ENCODE measurements around the gene ATRNL1.

Gene ATRNL1, protein sequence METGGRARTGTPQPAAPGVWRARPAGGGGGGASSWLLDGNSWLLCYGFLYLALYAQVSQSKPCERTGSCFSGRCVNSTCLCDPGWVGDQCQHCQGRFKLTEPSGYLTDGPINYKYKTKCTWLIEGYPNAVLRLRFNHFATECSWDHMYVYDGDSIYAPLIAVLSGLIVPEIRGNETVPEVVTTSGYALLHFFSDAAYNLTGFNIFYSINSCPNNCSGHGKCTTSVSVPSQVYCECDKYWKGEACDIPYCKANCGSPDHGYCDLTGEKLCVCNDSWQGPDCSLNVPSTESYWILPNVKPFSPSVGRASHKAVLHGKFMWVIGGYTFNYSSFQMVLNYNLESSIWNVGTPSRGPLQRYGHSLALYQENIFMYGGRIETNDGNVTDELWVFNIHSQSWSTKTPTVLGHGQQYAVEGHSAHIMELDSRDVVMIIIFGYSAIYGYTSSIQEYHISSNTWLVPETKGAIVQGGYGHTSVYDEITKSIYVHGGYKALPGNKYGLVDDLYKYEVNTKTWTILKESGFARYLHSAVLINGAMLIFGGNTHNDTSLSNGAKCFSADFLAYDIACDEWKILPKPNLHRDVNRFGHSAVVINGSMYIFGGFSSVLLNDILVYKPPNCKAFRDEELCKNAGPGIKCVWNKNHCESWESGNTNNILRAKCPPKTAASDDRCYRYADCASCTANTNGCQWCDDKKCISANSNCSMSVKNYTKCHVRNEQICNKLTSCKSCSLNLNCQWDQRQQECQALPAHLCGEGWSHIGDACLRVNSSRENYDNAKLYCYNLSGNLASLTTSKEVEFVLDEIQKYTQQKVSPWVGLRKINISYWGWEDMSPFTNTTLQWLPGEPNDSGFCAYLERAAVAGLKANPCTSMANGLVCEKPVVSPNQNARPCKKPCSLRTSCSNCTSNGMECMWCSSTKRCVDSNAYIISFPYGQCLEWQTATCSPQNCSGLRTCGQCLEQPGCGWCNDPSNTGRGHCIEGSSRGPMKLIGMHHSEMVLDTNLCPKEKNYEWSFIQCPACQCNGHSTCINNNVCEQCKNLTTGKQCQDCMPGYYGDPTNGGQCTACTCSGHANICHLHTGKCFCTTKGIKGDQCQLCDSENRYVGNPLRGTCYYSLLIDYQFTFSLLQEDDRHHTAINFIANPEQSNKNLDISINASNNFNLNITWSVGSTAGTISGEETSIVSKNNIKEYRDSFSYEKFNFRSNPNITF (N-terminal part only)

DNA sequence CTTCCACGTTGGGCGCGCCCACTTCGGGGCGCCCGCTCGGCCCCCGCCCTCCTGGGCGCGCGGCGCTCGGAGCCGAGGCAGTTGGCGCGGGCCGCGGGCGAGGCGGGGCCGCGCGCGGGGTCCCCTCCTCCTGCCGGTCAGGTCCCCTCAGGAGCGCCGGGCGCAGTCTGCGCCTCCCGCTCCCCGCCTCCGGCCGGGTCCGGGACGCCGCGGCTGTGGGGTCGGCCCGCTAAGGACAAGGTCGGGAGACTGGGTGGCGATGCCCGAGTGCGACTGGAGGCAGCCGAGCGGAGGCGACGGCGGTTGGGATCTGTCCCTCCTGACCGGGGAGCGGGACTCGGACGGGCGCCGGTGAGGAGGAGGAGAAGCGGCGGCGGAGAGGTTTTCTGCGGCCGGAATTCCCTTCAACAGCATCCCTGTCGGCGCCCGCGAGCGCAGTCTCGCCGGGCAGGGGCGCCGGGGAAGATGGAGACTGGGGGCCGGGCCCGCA is at the start of gene ATRNL1:
TSS of gene ATRNL1 (plus strand) at position 80 of the 490 bp plus-strand sequence. CDS start at position 466, 386 bp downstream.
- DNase-seq: no peak

DNA sequence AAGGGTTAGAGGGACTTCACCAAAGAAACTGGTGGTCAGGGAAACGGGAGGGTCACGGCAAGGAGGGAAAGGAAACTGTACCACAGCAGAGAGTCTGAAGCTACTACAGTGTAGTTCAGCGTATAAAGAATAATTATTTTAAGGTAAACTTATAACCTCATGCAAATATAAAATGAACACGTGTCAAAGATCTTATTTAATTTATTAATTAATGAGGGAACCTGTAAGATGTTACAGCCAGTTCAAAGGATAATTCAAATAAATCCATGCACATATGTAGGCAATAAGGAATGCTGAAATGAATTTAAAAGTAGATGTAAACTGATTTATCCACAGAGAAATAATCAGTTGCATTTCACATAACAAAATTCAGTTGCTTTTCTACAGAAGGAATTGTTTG is 49.4 kb upstream of the ATRNL1 start:
- DNase-seq: no peak

DNA sequence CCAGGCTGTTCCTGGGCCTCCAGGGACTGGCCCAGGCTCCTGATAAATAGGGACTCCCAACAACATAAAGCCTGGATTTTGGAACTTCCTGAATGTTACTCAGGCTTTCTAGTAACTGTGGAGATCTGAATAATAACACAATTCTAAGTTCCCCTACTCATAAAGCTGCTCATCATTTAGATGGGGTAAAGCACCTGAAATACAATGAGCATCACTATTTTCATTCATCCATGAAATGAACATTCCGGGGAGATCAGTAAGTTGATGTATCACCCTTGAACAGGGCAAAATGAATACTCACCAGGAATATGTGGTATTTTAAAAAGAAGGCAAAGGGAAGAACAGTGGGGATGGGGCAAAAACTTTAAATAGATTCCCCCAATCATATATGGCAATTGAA is 48.3 kb upstream of the ATRNL1 start:
- no peak for DNase-seq

DNA sequence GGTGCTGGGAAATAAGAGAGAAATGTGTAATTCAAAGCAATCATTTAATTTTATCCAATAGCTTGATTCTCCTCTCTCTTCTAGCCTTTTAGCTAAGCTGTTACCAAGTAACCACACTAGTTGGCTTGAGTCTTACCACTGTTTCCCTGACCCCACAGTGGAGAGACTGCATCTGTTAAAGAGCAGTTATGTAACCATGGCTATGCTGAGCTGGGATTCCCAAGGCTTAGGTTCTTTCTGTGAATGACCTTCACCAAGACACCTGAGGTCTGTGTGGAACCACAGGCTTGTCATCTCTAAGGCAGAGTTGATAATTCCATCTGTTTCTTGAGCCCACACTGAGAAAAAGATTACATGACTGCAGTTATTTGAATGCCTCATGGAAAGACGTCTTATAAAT is 47.7 kb upstream of the ATRNL1 start:
- no peak for DNase-seq

DNA sequence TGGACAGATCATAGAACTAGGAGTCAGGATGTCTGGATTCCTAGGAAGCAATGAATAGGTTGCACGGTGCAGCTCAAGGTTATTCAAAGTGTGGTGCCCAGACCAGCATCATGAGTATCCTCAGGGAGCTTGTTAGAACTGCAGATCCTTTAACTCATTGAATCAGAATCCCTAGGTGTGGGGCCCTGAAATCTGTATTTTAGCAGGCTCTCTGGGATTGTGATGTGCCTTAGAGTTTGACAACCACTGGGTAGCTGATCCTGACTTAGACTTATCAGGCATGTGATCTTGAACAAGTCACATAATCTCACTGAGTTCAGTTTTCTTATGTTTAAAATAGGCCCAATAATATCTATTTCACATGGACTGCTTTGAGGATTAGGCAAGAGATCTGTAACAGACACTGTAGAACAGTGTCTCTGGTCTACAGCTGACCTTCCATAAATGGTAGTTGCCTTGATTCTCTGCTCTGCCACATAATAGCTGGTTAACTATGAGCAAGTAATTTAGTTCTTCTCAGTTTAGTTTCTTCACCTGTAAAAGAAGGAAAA is 46.4 kb upstream of the ATRNL1 start:
- DNase-seq: no peak

DNA sequence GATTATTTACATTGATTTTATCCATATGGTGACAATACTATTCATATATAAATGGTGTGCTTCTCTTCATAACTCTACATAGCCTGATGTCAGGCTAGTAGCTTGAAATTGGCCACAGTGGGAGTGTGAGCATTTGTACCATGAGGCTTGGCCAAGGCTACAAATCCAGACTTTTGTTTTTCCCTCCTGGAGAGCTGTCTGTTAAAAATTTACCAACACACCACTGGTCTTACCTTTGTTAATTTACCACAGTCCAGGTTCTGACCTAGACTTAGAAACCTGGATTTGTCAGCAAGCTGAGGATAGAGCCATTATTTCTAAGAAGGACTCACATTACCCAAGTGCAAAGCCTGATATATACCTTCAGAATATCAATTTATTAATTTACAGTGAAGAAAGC is 45.5 kb upstream of the ATRNL1 start:
- no peak for DNase-seq

DNA sequence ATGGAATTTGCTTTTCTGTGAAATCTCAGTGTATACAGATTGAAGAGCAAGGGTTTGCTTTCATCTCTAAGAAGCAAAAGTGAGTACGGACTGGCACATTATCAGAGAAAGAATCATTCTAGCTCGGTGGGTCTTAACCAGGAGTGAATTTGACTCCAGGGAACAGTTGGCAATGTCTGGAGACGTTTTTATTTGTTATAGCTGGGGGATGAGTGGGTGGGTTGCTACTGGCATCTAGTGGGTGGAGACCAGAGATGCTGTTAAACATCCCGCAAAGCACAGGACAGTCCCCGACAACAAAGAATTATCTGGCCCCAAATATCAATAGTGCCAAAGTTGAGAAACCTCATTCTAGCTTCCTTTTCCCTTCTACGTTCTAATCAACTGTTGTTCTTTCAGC is 43.8 kb upstream of the ATRNL1 start:
- DNase-seq: no peak

DNA sequence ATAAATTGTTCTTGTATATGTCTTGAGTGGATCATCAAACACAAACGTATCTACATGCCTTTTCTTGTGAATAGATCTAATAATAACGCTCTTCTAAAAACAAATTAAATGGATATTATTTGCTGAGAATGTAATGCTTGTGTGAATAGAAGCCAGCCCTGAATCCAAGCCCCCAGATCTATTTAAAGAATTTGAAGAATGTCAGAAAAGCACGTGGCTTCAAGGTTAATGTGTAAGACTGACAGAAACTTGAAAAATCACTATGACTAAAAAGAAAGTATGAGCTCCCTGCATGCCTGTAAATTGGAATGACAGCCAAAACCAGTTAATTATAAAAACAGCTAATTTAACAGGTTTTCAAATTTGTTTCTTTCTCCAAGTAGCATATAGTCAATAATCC is 43.2 kb upstream of the ATRNL1 start:
- DNase-seq: no peak

DNA sequence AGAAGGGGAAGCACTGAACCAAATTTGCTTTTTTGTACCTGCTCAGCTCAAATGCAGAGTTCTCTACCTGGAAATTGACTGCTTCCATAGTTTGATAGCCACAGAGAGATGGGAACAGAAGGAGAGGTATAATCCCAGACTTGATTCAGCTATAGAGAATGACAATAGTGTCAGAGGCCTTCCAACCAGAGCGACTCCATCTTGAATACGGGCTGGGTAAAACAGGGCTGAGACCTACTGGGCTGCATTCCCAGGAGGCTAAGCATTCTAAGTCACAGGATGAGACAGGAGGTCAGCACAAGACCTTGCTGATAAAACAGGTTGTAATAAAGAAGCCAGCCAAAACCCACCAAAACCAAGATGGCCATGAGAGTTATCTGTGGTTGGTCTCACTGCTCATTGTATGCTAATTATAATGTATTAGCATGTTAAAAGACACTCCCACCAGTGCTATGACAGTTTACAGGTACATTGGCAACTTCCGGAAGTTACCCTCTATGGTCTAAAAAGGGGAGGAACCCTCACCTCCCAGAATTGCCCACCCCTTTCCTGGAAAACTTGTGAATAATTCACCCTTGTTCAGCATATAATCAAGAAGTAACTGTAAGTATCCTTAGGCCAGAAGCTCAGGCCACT is 42.7 kb upstream of the ATRNL1 start:
- no peak for DNase-seq

DNA sequence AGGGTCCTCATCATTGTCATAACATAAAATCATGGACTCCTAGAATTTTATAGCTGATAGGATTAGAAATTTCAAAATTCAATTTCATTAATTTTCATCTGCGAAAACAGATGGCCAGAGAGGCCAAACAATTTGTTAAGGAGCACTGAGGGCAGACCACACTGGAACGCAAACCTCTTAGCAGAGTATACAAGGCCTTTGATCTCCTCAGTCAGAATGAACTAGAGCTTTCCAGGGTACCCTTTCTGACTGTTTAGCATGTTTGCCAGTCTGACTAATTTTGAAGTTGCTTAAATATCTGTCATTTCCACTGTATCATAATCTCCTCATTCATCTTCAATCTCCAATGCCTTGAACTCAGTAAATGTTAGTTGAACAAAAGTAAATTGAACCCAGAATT is 41.9 kb upstream of the ATRNL1 start:
- DNase-seq: no peak

DNA sequence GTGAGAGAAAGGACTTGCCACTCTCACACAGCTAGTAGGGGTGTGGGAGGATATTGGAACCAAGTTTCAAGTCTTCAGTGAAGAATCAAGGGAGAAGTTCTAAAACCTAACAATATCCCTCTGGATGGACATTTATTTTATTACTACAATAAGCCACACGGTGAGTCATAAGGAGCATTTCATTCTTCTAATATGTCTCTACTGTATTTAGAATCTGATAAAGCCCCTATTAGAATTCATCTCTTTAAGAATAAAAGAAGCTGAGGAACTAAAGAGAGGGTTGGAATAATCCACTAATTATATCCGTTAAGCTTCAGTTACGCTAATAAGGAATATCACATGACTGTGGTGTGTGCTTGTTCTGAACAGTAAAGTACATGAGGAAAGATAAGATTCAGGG is 40.9 kb upstream of the ATRNL1 start:
- no peak for DNase-seq

DNA sequence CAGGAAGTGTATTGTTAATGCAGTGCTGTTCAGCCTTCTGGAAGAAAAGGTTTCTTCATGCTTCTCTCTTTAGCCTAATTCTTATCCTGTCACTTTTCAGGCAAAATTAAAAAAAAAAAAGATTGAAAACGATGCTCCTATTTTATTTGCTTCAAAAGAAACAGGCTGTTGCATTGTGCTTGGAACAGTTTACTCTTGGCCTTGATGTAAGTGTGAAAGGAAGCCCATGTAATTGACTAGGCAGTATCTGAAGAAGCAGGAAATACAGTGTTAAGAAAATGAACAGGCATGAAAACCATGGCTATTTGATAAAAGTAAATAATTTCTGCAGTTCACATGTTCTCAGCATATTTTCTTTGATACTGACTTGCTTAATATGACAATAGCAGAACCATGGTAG is 40.4 kb upstream of the ATRNL1 start:
- DNase-seq: no peak

DNA sequence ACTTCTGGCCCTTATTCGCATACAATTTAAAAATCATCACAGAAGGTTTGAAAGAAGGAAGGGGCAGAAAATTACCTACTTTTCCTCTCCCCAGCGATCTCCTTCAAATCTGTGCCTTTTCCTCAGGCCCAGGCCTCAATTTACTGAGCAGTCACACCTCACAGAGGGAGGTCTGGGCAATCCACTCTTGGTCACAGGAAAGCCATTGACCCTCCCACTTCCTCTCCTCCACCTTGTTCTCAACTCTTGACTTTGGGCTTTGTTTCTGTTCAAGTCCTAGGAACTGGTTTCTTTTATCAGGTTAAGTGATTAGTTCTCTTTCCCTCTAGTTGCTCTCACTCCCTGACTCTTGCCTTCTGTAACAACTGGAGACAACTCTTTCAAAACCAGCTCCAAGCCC is 37.0 kb upstream of the ATRNL1 start:
- no peak for DNase-seq

DNA sequence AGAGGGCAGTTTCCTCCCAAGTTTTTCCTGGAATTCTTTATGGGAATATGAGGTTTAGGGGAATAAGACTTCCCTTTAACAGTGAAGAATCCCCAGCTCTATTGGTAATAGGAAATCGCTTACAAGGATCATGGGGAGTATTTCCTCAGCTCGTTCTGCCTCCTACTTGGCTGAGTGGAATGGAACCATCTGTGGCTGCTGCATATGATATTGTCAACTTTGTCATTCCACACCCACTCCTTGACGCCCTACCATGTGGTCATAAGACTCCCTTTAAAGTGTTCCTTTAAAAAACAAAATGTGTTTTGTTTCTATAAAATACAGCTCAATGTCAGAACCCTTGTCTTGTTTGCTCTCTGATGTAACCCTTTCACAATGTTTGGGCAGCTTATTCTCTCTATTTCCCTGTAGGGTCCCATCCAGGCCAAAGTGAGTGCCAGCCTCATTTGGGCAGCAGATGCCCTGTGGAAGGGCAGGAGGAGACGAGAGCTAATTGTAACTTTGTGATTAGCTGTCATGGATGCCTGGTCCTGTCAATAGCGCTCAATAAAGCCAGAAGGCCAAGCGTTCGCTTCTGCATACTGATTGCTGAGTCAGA is 33.8 kb upstream of the ATRNL1 start:
- no peak for DNase-seq

DNA sequence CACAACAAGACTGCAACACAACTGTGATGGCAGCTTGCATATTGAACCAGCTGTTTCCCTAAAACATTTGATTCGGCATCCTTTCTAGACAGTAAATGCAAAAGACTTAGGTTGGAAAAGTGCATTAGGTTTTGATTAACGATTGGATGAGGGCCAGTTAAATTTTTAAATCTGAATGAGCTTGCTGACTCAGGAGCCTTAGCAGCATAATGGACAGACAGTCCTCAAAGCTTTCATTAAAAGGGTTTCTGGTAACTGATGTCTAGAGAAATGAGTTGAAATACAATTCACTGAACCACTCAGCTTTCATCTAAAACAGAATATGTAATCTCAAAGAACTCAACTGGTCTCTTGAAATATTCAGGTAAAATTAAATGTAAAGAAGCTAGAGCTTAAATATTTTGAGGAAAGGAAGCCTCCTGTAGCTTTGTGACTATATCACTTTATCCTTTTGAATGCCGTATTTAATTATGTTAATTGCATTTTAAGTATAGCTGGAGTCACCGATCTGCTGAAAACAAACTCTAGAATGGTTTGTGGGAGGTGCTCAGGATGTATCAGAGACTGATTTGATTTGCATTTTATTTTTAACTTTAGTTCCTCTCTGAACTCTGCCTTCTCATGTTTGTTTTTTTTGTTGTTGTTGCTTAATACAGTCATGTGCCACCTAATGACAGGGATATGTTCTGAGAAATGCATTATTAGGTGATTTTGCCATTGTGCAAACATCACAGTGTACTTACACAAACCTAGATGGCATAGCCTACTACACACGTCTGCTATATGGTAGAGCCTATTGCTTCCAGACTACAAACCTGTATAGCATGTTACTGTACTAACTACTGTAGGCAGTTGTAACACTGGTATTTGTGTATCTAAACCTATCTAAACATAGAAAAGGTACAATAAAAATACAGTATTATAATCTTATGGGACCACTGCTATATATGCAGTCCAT is 29.2 kb upstream of the ATRNL1 start:
- DNase-seq: no peak

DNA sequence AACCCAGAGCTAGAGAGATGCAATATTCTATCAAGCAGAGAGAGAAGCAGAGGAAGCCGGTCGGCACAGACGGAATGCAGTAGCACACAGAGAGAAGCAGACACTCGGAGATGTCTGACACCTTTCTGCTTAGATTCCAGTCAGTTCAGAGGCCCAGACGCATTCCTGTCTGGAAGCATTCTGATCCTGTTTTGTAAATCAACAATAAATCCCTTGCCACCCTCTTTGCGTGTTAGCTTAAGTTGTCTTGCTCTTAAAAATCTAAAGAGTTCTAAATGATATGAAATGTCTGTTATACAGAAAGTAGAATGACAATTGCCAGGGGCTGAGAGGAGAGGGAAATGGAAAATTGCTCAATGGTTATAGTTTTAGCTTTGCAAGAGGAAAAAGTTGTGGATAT is 27.4 kb upstream of the ATRNL1 start:
- DNase-seq: no peak

DNA sequence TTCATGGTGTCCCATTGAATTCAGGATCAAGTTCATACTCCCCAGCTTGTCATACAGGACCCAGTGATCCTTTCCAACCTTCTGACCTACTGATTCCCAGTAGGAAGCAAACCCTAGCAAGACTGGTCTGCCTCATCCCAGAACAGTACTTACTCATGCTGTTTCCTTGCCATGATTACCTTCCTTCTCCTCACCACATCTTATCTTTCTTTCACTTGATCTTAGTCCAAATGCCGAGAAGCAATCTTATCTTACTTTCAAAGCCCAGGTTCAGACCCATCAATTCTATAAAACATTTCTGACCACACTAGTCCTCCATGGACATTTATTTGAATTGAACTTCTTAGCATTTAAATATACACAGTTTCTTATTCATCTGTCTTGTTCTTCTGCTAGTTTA is 26.6 kb upstream of the ATRNL1 start:
- no peak for DNase-seq

DNA sequence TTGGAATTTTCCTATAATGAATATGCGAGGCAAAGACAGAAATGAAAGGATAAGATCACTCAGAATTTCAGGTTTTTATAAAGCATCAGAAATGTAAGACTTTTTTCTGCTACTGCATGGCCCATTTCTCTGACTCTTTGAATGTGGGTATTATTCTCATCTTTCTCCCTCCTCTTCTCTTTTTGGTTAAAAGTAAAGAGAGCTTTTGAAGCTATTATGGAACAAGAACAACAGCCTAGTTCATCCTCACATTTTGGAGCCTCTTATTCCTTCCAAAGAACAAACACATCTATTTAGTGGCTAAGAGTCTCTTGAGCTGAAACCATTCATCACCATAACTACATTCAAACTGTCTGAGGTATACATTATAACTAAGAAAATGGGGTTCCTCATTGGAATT is 19.4 kb upstream of the ATRNL1 start:
- DNase-seq: no peak

DNA sequence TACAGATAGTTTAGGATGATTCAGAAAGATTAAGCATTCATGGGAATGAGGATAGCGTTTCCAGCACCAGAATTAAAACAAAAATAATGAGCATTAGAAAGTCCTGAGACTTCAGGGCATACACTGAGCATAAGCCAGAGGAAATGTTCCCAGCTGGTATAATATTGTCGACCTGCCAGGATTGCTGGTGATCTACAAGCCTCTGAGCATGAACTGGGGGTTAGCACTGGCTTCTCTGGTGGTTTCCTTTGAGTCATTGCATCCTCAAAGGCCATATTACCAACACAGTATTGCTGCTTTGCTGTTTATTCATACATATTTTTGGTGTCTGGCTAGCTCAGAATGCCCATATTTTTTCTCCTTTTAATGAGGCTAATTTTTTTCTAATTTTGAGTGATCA is 10.7 kb upstream of the ATRNL1 start:
- DNase-seq: no peak

DNA sequence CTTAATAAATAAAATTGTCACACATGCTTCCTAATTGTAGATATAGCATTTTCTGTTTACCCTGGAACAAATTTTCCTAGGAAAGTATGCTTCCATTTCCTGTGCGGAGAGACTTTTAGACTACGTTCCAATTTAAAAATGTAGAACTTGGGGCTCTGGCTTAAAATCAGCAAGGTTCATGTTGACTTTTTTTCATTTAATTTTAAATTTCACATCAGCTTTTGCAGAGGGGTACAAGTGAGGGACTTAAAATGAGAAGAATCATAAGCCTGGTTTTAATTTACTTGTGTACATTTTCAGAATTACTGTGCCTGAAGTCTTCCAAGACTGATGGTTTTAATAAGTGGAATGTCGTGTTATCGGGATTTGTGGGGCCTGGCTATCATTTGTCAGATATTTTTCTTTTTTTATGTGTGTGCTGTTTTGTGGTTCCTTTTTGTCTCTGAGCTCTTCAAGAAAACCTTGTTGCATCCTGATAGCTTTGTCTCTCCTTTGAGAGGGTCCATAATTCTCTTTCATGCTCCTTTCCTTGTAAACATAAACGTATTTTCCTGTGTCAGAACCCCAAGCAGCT is 8.8 kb upstream of the ATRNL1 start:
- no peak for DNase-seq

DNA sequence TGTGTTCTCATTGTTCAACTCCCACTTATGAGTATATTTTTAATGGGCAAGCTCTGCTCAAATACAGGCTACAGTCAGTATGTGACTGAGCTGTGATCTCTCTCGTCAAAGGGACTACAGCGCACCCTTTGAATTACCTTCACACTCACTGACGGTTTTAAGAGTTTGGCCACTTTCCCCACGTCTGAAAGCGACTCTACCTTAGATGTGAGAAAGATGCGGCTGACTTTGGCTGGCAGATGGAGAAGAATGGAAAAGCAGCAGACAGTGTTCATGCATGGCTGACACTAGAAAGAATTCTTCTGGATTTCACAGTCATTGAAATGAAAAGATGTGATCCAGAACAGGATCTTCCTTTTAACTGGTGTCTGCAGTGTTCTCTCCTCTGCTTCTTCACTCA is 2.0 kb upstream of the ATRNL1 start:
- DNase-seq: no peak
